Measurements from ENCODE around the gene RNPC3.

DNA sequence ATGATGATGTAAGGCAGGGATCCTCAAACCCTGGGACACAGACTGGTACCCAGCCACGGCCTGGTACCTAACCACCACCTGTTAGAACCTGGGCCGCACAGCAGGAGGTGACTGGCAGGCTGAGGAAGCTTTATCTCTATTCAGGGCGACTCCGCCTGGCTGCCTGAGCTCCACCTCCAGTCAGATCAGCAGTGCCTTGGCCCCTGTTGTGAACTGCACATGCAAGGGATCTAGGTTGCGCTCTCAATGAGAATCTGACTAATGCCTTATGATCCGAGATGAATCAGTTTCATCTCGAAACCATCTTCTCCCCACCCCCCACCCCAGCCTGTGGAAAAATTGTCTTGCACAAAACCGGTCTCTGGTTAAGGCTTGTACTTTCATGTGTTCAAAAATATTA, 4.2 kb downstream of the RNPC3 start:
- TF ChIP-seq, protein P1, sequence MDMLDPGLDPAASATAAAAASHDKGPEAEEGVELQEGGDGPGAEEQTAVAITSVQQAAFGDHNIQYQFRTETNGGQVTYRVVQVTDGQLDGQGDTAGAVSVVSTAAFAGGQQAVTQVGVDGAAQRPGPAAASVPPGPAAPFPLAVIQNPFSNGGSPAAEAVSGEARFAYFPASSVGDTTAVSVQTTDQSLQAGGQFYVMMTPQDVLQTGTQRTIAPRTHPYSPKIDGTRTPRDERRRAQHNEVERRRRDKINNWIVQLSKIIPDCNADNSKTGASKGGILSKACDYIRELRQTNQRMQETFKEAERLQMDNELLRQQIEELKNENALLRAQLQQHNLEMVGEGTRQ (IDR thresholded peaks at IDR 0.05; ENCODE audit: low read length) = no peak
- TF ChIP-seq, protein P2, sequence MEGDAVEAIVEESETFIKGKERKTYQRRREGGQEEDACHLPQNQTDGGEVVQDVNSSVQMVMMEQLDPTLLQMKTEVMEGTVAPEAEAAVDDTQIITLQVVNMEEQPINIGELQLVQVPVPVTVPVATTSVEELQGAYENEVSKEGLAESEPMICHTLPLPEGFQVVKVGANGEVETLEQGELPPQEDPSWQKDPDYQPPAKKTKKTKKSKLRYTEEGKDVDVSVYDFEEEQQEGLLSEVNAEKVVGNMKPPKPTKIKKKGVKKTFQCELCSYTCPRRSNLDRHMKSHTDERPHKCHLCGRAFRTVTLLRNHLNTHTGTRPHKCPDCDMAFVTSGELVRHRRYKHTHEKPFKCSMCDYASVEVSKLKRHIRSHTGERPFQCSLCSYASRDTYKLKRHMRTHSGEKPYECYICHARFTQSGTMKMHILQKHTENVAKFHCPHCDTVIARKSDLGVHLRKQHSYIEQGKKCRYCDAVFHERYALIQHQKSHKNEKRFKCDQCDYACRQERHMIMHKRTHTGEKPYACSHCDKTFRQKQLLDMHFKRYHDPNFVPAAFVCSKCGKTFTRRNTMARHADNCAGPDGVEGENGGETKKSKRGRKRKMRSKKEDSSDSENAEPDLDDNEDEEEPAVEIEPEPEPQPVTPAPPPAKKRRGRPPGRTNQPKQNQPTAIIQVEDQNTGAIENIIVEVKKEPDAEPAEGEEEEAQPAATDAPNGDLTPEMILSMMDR (IDR thresholded peaks at IDR 0.05; ENCODE audit: control extremely low read depth in 1 of 3, insufficient read depth in 1 of 3, low read depth in 1 of 3, low read length in 3 of 3) = no peak
- TF ChIP-seq, protein P3, sequence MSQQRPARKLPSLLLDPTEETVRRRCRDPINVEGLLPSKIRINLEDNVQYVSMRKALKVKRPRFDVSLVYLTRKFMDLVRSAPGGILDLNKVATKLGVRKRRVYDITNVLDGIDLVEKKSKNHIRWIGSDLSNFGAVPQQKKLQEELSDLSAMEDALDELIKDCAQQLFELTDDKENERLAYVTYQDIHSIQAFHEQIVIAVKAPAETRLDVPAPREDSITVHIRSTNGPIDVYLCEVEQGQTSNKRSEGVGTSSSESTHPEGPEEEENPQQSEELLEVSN (IDR thresholded peaks at IDR 0.05) = no peak
- TF ChIP-seq EP300 (IDR thresholded peaks at IDR 0.05; ENCODE audit: borderline replicate concordance in 1 of 2, low read depth in 2 of 2, low read length in 2 of 2) = no peak
- TF ChIP-seq TCF12 (IDR thresholded peaks at IDR 0.05; ENCODE audit: low read depth, low read length) = no peak
- TF ChIP-seq SAP30 (IDR thresholded peaks at IDR 0.05; ENCODE audit: insufficient read depth, insufficient replicate concordance, low read length) = no peak
- no peak for TF ChIP-seq TEAD4 (IDR thresholded peaks at IDR 0.05; ENCODE audit: low read depth, low read length)
- no peak for TF ChIP-seq TAF1 (IDR thresholded peaks at IDR 0.05; ENCODE audit: low read depth, low read length)

All from H1 (cell line).